DMS 273 (cell line): ENCODE results near the gene NPHS2.
"Not testable (repeated sequence)": the region's sequence is repeated elsewhere in the genome, so short reads cannot be mapped to it uniquely, and the experiment has no call there.

Experiments used
- DNase-seq: peaks from one replicate; lab custom pipeline; 2025; ENCODE audit not compliant: unreplicated experiment; lab: John Stamatoyannopoulos, UW

Gene NPHS2

GRCh38 chr1:179547021-179547535 is 28.7 kb downstream of the NPHS2 start:
- no peak for DNase-seq

DNA sequence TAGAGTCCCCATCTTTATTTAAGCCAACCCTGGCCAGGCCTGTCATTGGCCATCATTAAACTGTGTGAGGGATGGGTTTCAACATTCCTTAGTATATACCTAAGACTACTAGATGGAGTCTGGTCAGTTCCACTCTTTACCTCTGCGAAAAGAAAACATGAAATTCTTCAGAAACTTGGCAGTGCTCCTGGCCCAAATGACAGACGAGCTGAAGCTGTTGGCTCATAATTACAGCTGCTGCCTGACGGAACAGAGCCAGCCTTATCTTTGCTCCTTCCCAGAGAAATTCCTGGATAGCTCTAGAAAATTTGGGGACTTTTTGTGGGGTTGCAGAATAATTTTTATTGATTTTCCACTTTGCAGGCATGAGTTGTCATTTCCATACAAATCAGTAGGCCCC is 30.4 kb downstream of the NPHS2 start:
- DNase-seq: peak; percentile 32

DNA sequence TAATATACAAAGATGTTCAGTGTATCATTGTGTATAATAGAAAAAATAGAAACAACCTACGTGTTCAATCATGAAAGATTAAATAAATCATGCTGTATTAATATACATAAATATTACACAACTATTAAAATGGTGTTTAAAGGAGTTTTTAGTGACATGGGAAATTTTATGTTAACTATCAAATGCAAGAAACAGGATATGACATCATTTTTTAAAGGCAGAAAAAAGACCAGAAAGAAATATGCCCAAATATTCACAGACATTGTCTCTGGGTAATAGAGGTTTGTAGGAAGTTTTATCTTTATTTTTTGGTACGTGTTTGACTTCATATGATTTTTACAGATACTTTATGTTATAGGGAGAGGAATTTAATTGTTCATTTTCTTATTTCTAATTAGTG is 34.0 kb downstream of the NPHS2 start:
- no peak for DNase-seq

DNA sequence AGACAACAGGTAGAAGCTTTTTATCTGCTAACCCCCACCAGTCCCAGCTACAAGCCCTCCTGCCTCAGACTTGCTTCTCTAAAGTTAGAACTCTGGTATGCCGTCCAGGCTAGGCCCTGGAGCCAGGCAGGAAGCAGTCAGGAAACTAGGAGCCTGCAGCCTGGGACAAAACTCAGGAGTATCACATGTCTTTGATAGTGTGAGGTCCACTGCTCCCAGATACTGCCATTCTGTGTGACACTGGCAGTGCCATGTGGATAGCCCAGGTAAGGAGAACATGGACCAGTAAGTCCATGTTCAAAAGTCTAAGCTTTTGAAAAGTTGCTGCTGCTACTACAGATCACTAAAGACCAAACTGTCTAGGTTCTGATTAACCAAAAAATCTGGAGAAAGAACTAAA is 45.4 kb downstream of the NPHS2 start:
- DNase-seq: no peak

GRCh38 chr1:179529482-179530195 is 46.1 kb downstream of the NPHS2 start:
- no peak for DNase-seq

- not testable (repeated sequence) for DNase-seq
These were observed 57.2 kb downstream of the NPHS2 start for GRCh38 chr1:179518544-179518943.

DNA sequence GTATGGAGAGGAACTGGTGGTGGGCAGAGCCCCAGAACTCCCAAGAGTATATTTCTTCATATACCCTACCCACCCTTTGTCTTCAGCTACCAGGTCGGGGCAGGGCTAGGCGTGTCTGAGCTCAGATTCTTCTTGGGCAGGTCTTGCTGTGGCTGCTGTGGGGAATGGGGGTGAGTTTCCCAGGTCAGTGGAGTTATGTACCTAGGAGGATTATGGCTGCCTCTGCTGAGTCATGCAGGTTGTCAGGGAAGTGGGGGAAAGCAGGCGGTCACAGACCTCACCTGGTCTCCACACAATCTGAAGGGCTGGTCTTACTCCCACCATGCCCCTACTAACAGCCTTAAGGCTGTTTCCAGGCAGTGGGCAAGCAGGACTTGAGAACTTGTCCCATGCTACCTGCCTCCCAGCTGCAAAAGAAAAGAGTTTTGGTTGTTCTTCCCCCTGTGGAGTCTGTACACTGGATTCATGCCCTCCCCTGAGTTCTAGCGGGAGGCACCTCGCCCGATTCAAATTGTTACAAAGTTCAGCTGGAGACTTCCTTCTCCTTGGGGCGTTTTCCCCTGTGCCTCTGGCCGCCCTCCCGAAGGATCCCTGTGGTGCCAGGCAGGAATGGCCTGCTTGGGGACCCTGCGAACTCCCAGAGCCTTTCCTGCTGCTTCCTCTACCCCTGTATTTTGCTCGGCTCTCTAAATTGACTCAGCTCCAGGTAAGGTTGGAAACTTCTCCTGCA is 58.6 kb downstream of the NPHS2 start:
- DNase-seq: no peak

DNA sequence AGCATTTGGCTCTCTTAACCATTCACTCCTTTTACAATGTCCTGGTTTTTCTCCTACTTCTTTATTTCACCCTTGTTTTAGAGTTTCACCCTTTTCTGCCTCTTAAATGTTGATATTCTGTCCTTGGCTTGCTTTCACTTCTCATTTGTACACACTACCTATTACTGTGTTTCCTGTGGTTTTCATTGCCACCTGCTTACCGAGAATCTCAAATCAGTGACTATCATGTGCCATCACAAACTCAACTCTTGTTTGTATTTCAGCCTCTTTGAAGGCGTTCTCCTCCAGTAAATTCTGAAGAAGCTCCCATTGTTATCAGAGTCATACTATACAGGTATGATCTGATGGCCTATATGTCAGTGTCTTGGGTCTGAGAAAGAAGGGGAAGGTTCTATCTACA is 65.7 kb downstream of the NPHS2 start:
- no peak for DNase-seq

DNA sequence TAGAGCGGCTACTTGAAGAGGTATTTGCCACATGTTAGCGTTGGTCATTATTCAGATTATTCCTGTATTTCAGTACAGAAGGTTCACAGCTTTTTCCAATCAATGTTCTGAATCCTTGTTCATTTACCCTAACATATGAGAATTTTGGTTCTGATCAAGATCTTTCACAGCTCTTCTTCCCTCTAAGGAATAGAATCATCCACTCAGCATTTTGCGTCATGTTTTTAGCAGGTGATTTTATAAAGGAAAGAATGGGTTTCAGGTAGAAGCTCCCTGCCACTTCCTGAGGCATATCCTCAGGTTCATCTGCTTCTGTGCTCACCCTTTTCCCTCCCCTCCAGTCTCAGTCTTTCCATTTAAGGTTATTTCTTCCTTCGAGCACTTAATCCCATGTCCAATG is 66.4 kb downstream of the NPHS2 start:
- DNase-seq: no peak

DNA sequence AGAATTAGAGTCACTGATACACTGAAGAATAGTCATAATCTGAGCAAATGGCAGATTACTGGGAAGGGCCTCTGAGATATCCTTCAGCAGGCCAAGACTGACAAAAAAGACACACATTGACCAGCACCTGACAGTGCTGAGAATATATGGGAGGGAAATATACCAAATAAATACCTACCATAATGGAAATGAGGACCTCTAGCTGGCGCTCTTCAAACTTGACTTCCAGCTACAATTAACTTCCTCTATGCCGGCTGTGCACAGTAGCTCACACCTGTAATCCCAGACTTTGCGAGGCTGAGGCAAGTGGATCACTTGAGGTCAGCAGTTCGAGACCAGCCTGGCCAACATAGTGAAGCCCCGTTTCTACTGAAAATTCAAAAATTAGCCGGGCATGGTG is 69.5 kb downstream of the NPHS2 start:
- DNase-seq: no peak
